Transverse colon (tissue), 4 donors: Measurements from ENCODE around the gene SGIP1.

Experiments used
- CTCF ChIP-seq, 5 experiments: fragments of 200-600 bp in 3 of 5; fragments of 450-650 bp in 2 of 5; sonication (generic) in 3 of 5; IDR thresholded peaks; 1 replicate in 2 of 5; 2 replicates in 3 of 5; pipeline ENCODE4 v1.5.1; 2016 to 2017; ENCODE audit warnings: antibody characterized with exemption in 5 of 5, inconsistent platforms in 3 of 5, mild to moderate bottlenecking in 2 of 5, moderate library complexity in 1 of 5
- POLR2AphosphoS5 ChIP-seq, 3 donors: sonication (generic); formaldehyde crosslinking; IDR thresholded peaks; one replicate each; pipeline ENCODE4 v1.6.1; 2016; ENCODE audit warnings: antibody characterized with exemption in 3 of 3

DNA sequence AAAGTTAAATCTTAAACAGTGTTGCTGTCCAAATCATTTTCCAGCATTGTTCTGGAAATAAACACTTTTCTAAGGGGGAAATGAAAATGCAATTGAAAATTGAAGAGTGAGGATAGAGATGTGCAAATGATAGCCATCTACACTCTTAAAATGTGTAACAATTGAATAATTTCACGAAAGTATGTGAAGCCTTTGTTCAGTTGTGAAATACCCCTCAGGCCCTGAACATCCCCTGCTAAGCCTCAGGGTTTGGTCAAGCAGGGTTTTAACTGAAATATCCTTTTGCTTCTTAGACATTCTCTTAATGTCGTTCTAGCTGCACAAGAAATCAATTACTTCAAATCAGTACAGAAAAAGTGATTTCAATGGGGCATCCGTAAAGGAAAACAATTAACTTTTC is 152.5 kb downstream of the SGIP1 start:
- no peak for TF ChIP-seq CTCF (IDR thresholded peaks at IDR 0.05)
- no peak for TF ChIP-seq POLR2AphosphoS5 (IDR thresholded peaks at IDR 0.05)
